Nephron progenitor cell (in vitro differentiated cells): ENCODE results near the gene SLC4A5.

Experiments
- DNase-seq: peaks from one replicate; pipeline ENCODE4 v3.0.0; 2021
- H3K27ac Mint-ChIP-seq: 2 replicates; pipeline ENCODE4 v1.8.0; 2021; ENCODE audit warnings: mild to moderate bottlenecking, moderate library complexity, mixed read lengths
- H3K27me3 Mint-ChIP-seq: 2 replicates; pipeline ENCODE4 v1.8.0; 2021; ENCODE audit warnings: mild to moderate bottlenecking, low read depth, mixed read lengths; ENCODE audit not compliant: poor library complexity
- H3K36me3 Mint-ChIP-seq: 2 replicates; pipeline ENCODE4 v1.8.0; 2021; ENCODE audit warnings: low read depth, mixed read lengths
- H3K4me1 Mint-ChIP-seq: 2 replicates; pipeline ENCODE4 v1.8.0; 2021; ENCODE audit warnings: mixed read lengths
- H3K4me3 Mint-ChIP-seq: 2 replicates; pipeline ENCODE4 v1.8.0; 2021; ENCODE audit warnings: mild to moderate bottlenecking, moderate library complexity, mixed read lengths
- H3K9me3 Mint-ChIP-seq: 2 replicates; pipeline ENCODE4 v1.8.0; 2021; ENCODE audit warnings: mild to moderate bottlenecking, moderate library complexity, mixed read lengths
- CTCF ChIP-seq: fragments of 200-600 bp; sonication (generic); IDR thresholded peaks from 2 replicates; pipeline ENCODE4 v1.5.0; 2021; ENCODE audit warnings: antibody characterized with exemption

SLC4A5 gene

GRCh38 chr2:74334931-74335333 is 8.3 kb downstream of the SLC4A5 start:
- no peaks in the 10 kb centered on the region for H3K36me3 Mint-ChIP-seq
- TF ChIP-seq CTCF, result peak; percentile 97
- DNase-seq, result peak; percentile 85
- no peaks in the 10 kb centered on the region for H3K4me1 Mint-ChIP-seq
- H3K9me3 Mint-ChIP-seq, result no peaks in the 10 kb centered on the region
- H3K27me3 Mint-ChIP-seq, result peaks cover 3% of the 10 kb centered on the region
- H3K4me3 Mint-ChIP-seq, result no peak overlapping the region
- no peak overlapping the region for H3K27ac Mint-ChIP-seq

GRCh38 chr2:74333896-74334586 is 9.2 kb downstream of the SLC4A5 start:
- TF ChIP-seq CTCF, result no peak
- Mint-ChIP-seq H3K4me3 (no peak overlapping the region), H3K27ac (no peak overlapping the region), H3K36me3 (no peaks in the 10 kb centered on the region), H3K9me3 (no peaks in the 10 kb centered on the region), H3K27me3 (peaks cover 3% of the 10 kb centered on the region), H3K4me1 (no peaks in the 10 kb centered on the region)
- no peak for DNase-seq

- Mint-ChIP-seq H3K36me3 (no peaks in the 10 kb centered on the region), H3K4me1 (no peaks in the 10 kb centered on the region), H3K4me3 (no peak overlapping the region), H3K27ac (no peak overlapping the region), H3K27me3 (peaks cover 3% of the 10 kb centered on the region), H3K9me3 (no peaks in the 10 kb centered on the region)
- TF ChIP-seq CTCF, result peak; percentile 23
- peak; percentile 18 for DNase-seq
Measured at GRCh38 chr2:74333175-74333574, 10.0 kb downstream of the SLC4A5 start.

- TF ChIP-seq CTCF, result no peak
- H3K27me3 Mint-ChIP-seq, result peaks cover 3% of the 10 kb centered on the region
- no peak overlapping the region for H3K4me3 Mint-ChIP-seq
- H3K4me1 Mint-ChIP-seq, result no peaks in the 10 kb centered on the region
- H3K27ac Mint-ChIP-seq, result no peak overlapping the region
- DNase-seq, result no peak
- no peaks in the 10 kb centered on the region for H3K36me3 Mint-ChIP-seq
- no peaks in the 10 kb centered on the region for H3K9me3 Mint-ChIP-seq
Measured at GRCh38 chr2:74332550-74333174, 10.6 kb downstream of the SLC4A5 start.

GRCh38 chr2:74328573-74328972 is 14.6 kb downstream of the SLC4A5 start:
- H3K27me3 Mint-ChIP-seq, result peaks cover 3% of the 10 kb centered on the region

More at GRCh38 chr2:74328573-74328972, 14.6 kb downstream of the SLC4A5 start:
- TF ChIP-seq CTCF, result no peak
- Mint-ChIP-seq H3K27ac (no peak overlapping the region), H3K4me3 (no peak overlapping the region), H3K9me3 (no peaks in the 10 kb centered on the region), H3K4me1 (peaks cover 4% of the 10 kb centered on the region), H3K36me3 (no peaks in the 10 kb centered on the region)
- DNase-seq, result no peak
